ENCODE measurements around the gene TMEM151B. TPM values are rescaled to one million over a fixed set of nuclear protein-coding genes. Genes with fewer than 3 reads are reported as not detected.
"Not testable (repeated sequence)": the region's sequence is repeated elsewhere in the genome, so short reads cannot be mapped to it uniquely, and the experiment has no call there.

TMEM151B gene
- total and polyA plus RNA-seq, 9 donors: 0.09 to 0.48 (median 0.30) TPM

DNA sequence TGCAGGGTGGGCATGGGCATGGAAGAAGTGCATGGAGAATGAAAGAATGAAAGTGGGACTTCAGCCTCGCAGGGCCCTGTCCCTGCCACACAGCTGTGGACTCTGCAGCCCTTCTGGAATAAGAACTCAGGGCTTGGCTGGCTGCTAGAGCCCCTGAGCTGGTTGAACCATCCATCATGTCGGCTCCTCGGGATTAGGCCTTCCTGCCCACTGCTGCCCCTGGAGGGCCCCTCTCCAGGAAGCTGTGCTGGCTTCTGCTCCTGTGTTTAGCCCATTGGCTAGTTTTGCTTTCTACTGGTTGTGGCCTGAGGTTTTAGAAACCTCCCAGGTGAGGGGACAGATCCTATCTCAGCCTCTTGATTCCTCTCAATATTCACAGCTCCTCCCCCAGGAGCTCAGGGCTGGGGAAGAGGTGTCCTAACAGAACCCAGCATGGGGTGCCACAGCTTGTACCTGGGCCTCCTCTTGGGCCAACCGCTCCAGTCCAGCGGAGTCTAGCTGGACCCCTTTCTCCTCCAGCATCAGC is 35.0 kb downstream of the TMEM151B start:
- 56% methylated on average over 3 of the region's 5 CpGs for WGBS (ENCODE audit: insufficient coverage)
- Histone ChIP-seq H3K27me3 (ENCODE audit: control insufficient read depth, insufficient read depth, low read length) (no peaks in the 10 kb centered on the region), H3K4me1 (ENCODE audit: control insufficient read depth, insufficient read depth, low read length) (no peaks in the 10 kb centered on the region), H3K9me3 (replicated peaks; ENCODE audit: control insufficient read depth, low read depth, low read length) (no peaks in the 10 kb centered on the region), H3K4me3 (ENCODE audit: low read length) (no peak overlapping the region), H3K36me3 (ENCODE audit: control insufficient read depth, insufficient read depth, low read length) (peaks cover 94% of the 10 kb centered on the region), H3K27ac (ENCODE audit: low read length) (no peak overlapping the region)
- no peak for DNase-seq

DNA sequence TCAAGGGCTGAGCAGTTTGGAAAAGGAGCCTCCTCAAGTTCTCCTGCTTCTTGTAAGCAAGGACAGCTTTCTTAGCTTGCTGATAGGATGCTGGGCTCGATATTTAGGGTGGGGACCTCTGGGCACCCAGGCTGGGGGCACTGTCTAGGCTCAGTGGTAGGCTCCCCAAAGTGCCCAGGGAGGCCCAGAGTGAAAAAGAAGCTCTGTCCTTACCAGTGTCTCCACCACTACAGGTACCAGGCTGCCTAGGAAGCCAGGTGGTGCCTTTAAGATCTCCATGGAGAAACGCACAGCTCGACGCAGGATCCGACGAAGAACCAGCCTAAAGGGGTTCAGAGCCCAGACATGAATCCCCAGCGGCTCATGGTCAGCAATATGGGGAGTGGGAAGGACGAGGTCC is 36.5 kb downstream of the TMEM151B start:
- Histone ChIP-seq H3K36me3 (ENCODE audit: control insufficient read depth, insufficient read depth, low read length) (peaks cover 94% of the 10 kb centered on the region), H3K27me3 (ENCODE audit: control insufficient read depth, insufficient read depth, low read length) (no peaks in the 10 kb centered on the region), H3K4me1 (ENCODE audit: control insufficient read depth, insufficient read depth, low read length) (no peaks in the 10 kb centered on the region), H3K4me3 (ENCODE audit: low read length) (no peak overlapping the region), H3K27ac (ENCODE audit: low read length) (no peak overlapping the region), H3K9me3 (replicated peaks; ENCODE audit: control insufficient read depth, low read depth, low read length) (no peaks in the 10 kb centered on the region)
- 87% methylated on average over 3 of the region's 8 CpGs for WGBS (ENCODE audit: insufficient coverage)
- no peak for DNase-seq

DNA sequence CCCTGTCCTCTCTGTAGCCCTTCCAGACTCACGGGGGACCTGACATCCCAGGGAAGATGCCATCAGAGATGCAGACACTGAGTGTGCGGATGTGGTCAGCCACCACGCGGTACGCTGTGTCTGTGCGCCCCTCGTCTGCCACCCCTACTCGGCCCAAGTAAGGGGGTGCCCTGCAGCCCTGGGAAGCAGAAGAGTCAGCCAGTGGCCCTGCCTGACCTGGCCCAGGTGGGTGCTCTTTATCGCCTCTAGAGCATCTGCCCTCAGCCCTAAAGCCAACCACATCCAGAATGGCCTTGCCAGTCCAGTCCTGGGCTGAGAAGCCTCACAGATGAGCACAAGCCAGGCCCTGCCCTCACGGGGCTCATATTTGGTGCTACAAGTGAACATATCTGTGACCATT is 37.0 kb downstream of the TMEM151B start:
- Histone ChIP-seq H3K27me3 (ENCODE audit: control insufficient read depth, insufficient read depth, low read length) (no peaks in the 10 kb centered on the region), H3K36me3 (ENCODE audit: control insufficient read depth, insufficient read depth, low read length) (peaks cover 94% of the 10 kb centered on the region), H3K9me3 (replicated peaks; ENCODE audit: control insufficient read depth, low read depth, low read length) (no peaks in the 10 kb centered on the region), H3K27ac (ENCODE audit: low read length) (no peak overlapping the region), H3K4me1 (ENCODE audit: control insufficient read depth, insufficient read depth, low read length) (peaks cover 5% of the 10 kb centered on the region), H3K4me3 (ENCODE audit: low read length) (no peak overlapping the region)
- 93% methylated on average over 9 of the region's 10 CpGs for whole genome bisulfite sequencing (ENCODE audit: insufficient coverage)
- no peak for DNase-seq

GRCh38 chr6:44309092-44309491 is 38.8 kb downstream of the TMEM151B start:
- no peak overlapping the region for H3K4me3 ChIP-seq (ENCODE audit: low read length)
- H3K27ac ChIP-seq (ENCODE audit: low read length): no peak overlapping the region
- peaks cover 8% of the 10 kb centered on the region for H3K4me1 ChIP-seq (ENCODE audit: control insufficient read depth, insufficient read depth, low read length)
- peaks cover 77% of the 10 kb centered on the region for H3K36me3 ChIP-seq (ENCODE audit: control insufficient read depth, insufficient read depth, low read length)
- no peaks in the 10 kb centered on the region for H3K27me3 ChIP-seq (ENCODE audit: control insufficient read depth, insufficient read depth, low read length)
- DNase-seq: no peak
- WGBS (ENCODE audit: insufficient coverage): no CpG with 5 or more reads among the region's 2 CpGs
- no peaks in the 10 kb centered on the region for H3K9me3 ChIP-seq (replicated peaks; ENCODE audit: control insufficient read depth, low read depth, low read length)

DNA sequence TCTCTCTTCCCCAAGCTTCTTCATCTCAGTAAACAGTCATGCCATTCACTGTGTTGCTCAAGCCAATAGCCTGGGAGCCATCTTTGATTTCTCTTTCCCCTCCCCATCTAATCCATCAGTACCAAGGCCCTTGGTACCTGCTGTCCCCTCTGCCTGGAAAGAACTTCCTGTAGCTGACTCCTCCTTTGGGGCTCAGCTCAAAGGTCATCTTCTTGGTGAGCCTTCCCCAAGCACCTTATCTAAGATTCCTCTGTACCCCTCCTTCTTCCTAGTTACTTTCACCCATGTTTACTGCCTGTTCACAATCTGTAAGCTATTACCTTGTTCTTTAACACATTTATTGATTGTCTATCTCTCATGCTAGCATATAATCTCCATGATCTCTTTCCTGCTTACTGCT is 39.4 kb downstream of the TMEM151B start:
- no peak overlapping the region for H3K4me3 ChIP-seq (ENCODE audit: low read length)
- H3K27ac ChIP-seq (ENCODE audit: low read length): no peak overlapping the region
- peaks cover 8% of the 10 kb centered on the region for H3K4me1 ChIP-seq (ENCODE audit: control insufficient read depth, insufficient read depth, low read length)
- no peak for DNase-seq
- H3K27me3 ChIP-seq (ENCODE audit: control insufficient read depth, insufficient read depth, low read length): no peaks in the 10 kb centered on the region
- H3K9me3 ChIP-seq (replicated peaks; ENCODE audit: control insufficient read depth, low read depth, low read length): no peaks in the 10 kb centered on the region
- H3K36me3 ChIP-seq (ENCODE audit: control insufficient read depth, insufficient read depth, low read length): peaks cover 72% of the 10 kb centered on the region

DNA sequence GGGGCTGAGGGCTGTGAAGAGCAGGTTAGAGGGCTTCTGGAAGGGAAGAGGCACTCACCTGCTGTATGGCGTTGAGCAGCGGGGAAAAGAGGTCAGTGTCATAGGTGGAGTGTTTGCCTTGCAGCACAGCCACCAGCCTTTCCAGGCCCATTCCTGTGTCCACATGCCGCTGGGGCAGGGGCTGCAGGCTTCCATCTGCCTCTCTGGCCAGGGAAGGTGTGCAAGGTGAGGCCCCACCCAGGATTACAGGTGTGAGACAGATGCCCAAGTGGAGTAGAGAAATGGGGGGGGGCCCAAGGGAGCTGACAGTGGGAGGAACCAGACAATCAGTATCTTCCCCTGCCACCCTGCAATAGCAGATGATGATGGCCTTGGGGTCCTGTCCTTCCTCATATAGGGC is 40.0 kb downstream of the TMEM151B start:
- WGBS (ENCODE audit: insufficient coverage): 100% methylated on average over 1 of the region's 3 CpGs
- Histone ChIP-seq H3K4me1 (ENCODE audit: control insufficient read depth, insufficient read depth, low read length) (peaks cover 8% of the 10 kb centered on the region), H3K27me3 (ENCODE audit: control insufficient read depth, insufficient read depth, low read length) (no peaks in the 10 kb centered on the region), H3K9me3 (replicated peaks; ENCODE audit: control insufficient read depth, low read depth, low read length) (no peaks in the 10 kb centered on the region), H3K36me3 (ENCODE audit: control insufficient read depth, insufficient read depth, low read length) (peaks cover 66% of the 10 kb centered on the region), H3K27ac (ENCODE audit: low read length) (no peak overlapping the region), H3K4me3 (ENCODE audit: low read length) (no peak overlapping the region)
- DNase-seq: no peak

- no peak for DNase-seq
- Histone ChIP-seq H3K4me1 (ENCODE audit: control insufficient read depth, insufficient read depth, low read length) (peaks cover 8% of the 10 kb centered on the region), H3K36me3 (ENCODE audit: control insufficient read depth, insufficient read depth, low read length) (peaks cover 56% of the 10 kb centered on the region), H3K27me3 (ENCODE audit: control insufficient read depth, insufficient read depth, low read length) (peaks cover 2% of the 10 kb centered on the region), H3K27ac (ENCODE audit: low read length) (no peak overlapping the region), H3K4me3 (ENCODE audit: low read length) (no peak overlapping the region), H3K9me3 (replicated peaks; ENCODE audit: control insufficient read depth, low read depth, low read length) (no peaks in the 10 kb centered on the region)
- WGBS (ENCODE audit: insufficient coverage): no CpG with 5 or more reads among the region's 2 CpGs
These were observed 41.1 kb downstream of the TMEM151B start for GRCh38 chr6:44311304-44311703.

GRCh38 chr6:44311767-44312166 is 41.5 kb downstream of the TMEM151B start:
- no peaks in the 10 kb centered on the region for H3K9me3 ChIP-seq (replicated peaks; ENCODE audit: control insufficient read depth, low read depth, low read length)
- H3K4me3 ChIP-seq (ENCODE audit: low read length): no peak overlapping the region
- peaks cover 6% of the 10 kb centered on the region for H3K27me3 ChIP-seq (ENCODE audit: control insufficient read depth, insufficient read depth, low read length)
- no peak for DNase-seq
- 80% methylated on average over 1 of the region's 3 CpGs for WGBS (ENCODE audit: insufficient coverage)
- no peak overlapping the region for H3K27ac ChIP-seq (ENCODE audit: low read length)
- H3K4me1 ChIP-seq (ENCODE audit: control insufficient read depth, insufficient read depth, low read length): peaks cover 8% of the 10 kb centered on the region
- peaks cover 52% of the 10 kb centered on the region for H3K36me3 ChIP-seq (ENCODE audit: control insufficient read depth, insufficient read depth, low read length)

GRCh38 chr6:44312901-44313788 is 42.9 kb downstream of the TMEM151B start, which contains the start of gene AARS2:
Gene AARS2 (minus strand): TSS chr6:44313347. CDS start chr6:44313323, 24 bp downstream.
- H3K4me1 ChIP-seq (ENCODE audit: control insufficient read depth, insufficient read depth, low read length): peaks cover 8% of the 10 kb centered on the region
- WGBS (ENCODE audit: insufficient coverage): 1% methylated on average over 48 of the region's 52 CpGs
- peaks cover 38% of the 10 kb centered on the region for H3K36me3 ChIP-seq (ENCODE audit: control insufficient read depth, insufficient read depth, low read length)
- H3K27me3 ChIP-seq (ENCODE audit: control insufficient read depth, insufficient read depth, low read length): peaks cover 6% of the 10 kb centered on the region
- peak within 1 kb of the TSS; percentile 55 for H3K27ac ChIP-seq (ENCODE audit: low read length)
- no peaks in the 10 kb centered on the region for H3K9me3 ChIP-seq (replicated peaks; ENCODE audit: control insufficient read depth, low read depth, low read length)
- H3K4me3 ChIP-seq (ENCODE audit: low read length): peak within 1 kb of the TSS; percentile 99
- DNase-seq: peak; percentile 92

GRCh38 chr6:44314657-44315056 is 44.4 kb downstream of the TMEM151B start:
- 94% methylated on average over 2 of the region's 8 CpGs for WGBS (ENCODE audit: insufficient coverage)
- not testable (repeated sequence) for H3K27me3 ChIP-seq (ENCODE audit: control insufficient read depth, insufficient read depth, low read length); H3K9me3 ChIP-seq (replicated peaks; ENCODE audit: control insufficient read depth, low read depth, low read length); DNase-seq; H3K27ac ChIP-seq (ENCODE audit: low read length); H3K4me3 ChIP-seq (ENCODE audit: low read length); H3K4me1 ChIP-seq (ENCODE audit: control insufficient read depth, insufficient read depth, low read length)
- H3K36me3 ChIP-seq (ENCODE audit: control insufficient read depth, insufficient read depth, low read length): peaks cover 24% of the 10 kb centered on the region

All from muscle of leg (tissue), 11 donors.